HG02938 (cell line): Measurements from ENCODE around the gene ADRA2A.

Experiments
- ATAC-seq: cut with Tn5 transposase; IDR thresholded peaks from one replicate; pipeline ENCODE4 v1.9.1; 2021; ENCODE audit warnings: mild to moderate bottlenecking, moderate library complexity; ENCODE audit not compliant: unreplicated experiment

The ADRA2A gene

GRCh38 chr10:111109501-111110242, 32.8 kb downstream of the ADRA2A start:
- no peak for ATAC-seq

DNA sequence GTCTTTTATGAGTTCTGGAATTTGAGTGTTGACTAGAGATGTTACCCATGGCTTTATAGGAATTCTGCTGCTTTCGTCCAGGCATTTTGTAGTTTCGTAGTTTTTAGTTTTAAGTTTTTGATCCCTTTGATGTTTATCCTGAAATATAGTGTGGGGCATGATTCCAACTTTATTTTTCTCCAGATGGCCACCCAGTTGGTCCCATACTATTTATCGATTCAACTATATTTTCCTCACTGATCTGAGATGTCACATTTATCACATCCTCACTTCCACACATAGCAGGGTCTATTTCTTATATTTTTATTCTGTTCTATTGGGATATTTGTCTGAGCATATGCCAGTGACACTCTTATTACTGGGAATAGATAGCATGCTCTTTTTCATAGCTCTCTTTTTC, 33.9 kb downstream of the ADRA2A start:
- ATAC-seq = no peak

DNA sequence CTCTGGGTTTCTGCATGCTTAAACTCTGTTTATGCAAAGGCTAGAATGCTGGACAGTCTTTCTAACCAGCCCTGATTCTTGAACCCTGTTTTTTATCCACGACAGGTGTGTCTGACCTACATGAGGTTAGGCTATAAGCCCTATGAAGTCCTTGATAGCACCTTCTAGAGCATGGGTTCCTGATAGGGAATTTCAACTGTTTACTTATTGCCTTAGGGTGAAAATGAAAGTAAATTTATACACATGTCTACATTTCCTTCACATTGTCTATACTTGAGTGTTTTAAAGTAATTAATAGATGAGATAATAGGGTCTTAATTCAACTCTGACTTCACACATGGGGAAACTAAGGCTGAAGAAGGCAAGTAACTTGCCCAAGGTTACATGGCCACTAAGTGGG, 35.5 kb downstream of the ADRA2A start:
- ATAC-seq = no peak

- ATAC-seq = no peak
These were observed 36.6 kb downstream of the ADRA2A start for GRCh38 chr10:111113238-111113960.

DNA sequence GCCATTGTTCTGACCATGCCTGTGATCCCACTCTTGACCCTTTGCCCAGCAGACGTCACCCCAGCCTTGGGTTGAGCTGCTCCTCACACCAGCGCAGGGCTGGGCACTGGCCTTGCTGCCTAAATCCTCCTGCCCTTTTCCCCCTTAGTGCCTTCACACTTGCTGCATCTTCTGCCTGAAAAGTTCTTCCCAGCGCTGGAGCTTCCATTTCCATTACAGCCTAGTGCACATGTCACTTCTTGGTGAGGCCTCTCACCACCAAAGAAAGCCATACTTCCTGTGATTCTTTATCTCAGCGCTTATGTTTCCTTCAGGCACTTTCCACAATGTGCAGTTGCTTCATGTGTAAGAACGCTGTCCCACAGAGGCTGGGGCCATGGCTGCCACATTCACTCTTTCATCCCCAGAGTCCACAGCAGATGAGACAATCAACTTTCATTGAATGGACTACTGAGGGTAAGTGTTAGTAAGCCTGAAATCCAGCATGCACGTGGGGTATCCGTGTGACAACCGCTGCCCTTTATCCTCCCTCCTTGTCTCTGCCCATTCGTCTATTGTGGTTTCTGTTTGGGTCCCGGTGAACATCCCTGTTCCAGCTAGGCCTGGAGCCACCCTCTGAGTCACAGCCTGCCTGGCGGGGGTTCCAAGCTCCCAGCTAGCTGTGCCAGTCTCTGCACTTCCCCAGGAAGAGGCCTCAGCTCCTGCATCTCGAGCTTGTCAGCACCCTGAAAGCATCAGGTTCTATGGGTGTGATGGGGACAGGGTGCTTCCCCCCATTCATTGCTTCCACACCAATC, 37.3 kb downstream of the ADRA2A start:
- ATAC-seq = no peak

DNA sequence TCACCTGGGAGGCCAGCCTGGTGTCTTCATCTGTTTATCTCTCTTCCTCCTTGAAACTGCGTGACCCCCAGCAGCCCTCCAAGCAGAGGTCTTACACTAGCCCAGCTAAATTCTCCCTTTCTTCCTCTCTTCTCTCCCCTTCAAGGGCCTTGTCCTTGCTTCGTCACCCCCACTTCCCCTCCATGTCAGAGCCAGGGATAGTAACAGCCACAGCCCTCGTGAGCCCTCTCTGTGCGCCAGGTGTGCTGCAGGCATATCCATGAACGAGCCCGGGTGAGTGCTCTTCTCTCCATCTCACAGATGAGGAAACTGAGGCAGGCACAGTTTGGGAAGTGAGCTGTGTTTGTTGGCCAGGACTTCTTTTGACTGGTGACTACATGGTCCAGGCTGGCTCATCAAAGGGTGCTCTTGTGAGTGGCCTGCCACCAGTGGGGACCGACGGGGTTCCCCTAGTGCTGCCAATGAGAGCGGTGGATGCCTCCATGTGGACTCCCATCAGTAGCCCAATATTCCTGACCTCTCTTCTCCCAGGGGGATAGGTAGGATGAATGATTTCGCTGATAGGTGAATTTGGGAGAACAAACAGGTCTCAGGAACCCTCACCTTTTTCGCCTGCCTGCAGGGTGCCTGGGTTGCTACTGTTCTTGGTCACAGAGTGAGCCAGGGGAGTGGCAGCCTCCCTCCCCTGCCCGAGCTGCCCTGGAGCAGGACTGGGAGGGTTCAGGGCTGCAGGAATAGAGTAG, 38.1 kb downstream of the ADRA2A start:
- no peak for ATAC-seq

- ATAC-seq = no peak
These were observed 39.4 kb downstream of the ADRA2A start for GRCh38 chr10:111116211-111116610.

GRCh38 chr10:111116762-111117445, 40.1 kb downstream of the ADRA2A start:
- no peak for ATAC-seq

GRCh38 chr10:111117528-111118277, 40.9 kb downstream of the ADRA2A start:
- no peak for ATAC-seq

GRCh38 chr10:111118758-111119157, 41.9 kb downstream of the ADRA2A start:
- ATAC-seq = no peak

GRCh38 chr10:111119637-111120036, 42.8 kb downstream of the ADRA2A start:
- ATAC-seq = no peak

- ATAC-seq = no peak
These were observed 45.3 kb downstream of the ADRA2A start for GRCh38 chr10:111122127-111122526.

- ATAC-seq = no peak
These were observed 47.1 kb downstream of the ADRA2A start for GRCh38 chr10:111123883-111124282.

GRCh38 chr10:111125102-111125501, 48.3 kb downstream of the ADRA2A start:
- ATAC-seq = no peak

GRCh38 chr10:111126077-111126476, 49.2 kb downstream of the ADRA2A start:
- ATAC-seq = no peak

GRCh38 chr10:111127081-111127848, 50.4 kb downstream of the ADRA2A start:
- ATAC-seq = no peak

DNA sequence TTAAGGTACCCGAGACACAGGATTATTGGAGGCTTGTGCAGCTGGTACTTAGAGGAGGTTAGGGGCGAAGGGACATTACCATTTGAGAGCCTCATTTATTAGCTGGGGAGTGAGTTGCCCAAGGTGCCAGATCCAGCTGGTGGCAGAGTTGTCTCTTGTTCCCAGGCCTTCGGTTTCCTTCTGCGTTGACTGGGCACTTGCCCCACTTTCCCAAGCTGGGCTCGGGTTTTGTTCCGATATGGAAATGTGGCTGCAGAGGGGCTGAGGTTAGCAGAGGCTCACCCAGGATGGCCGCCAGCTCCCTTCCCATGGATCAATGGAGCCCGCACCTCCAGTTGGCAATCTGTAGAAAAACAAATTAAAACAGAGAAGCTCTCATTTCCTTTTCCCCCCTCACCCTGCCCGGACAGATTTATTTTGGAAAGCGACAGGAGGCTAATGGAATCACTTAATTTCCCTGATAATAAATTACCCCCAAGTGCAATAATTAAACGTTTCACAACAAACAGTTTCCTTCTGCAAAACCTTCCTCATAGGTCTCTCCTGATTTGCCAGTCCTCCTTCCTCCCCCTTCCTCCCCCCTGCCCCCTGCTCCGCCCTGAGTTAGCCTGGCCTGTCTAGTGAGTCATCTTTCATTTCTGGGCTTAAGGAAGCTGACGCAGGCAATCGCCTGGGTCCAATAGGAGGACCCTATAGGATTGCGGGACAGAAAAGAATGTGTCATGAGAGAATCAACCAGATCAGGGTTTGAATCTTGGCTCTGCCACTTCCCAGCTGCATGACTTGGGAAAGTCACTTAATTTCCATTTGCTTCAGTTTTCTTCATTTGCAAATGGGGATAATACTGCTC, 51.7 kb downstream of the ADRA2A start:
- ATAC-seq = no peak

DNA sequence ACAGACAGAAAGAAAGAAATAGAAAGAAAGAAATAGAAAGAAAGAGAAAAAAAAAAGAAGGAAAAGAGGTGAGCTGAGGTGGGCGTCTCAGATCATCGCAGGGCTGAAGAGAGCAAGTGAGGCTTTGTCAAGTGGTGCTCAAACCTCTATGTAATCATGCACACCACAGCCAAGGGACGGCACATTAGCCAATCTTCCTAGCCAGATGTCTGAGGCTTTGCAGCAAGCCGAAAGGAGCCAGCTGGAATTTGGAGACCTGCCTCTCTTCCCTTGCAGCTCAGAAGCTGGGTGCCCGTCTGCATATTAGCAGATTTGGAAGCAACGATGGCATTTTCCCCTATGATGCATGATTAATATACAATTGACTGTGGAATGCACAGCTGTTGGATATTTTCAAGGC, 52.5 kb downstream of the ADRA2A start:
- ATAC-seq = no peak
